BJ (cell line): ENCODE data around the gene VOPP1. TPM values are rescaled to one million over a fixed set of nuclear protein-coding genes. Genes with fewer than 3 reads are reported as not detected.

Source experiments
- CTCF ChIA-PET: fragments of 350-600 bp; formaldehyde crosslinking; extraction: SDS; loops from one replicate; lab custom pipeline; 2021; ENCODE audit warnings: antibody characterized with exemption, inconsistent platforms; lab: Yijun Ruan, JAX
- POLR2A ChIA-PET: fragments of 300-600 bp; sonication (Branson Sonifier 250); formaldehyde crosslinking; extraction: SDS; loops from one replicate; lab custom pipeline; 2021; ENCODE audit warnings: antibody characterized with exemption; lab: Charles Lee
- DNase-seq: peaks from one replicate; pipeline ENCODE4 v3.0.0-alpha.2; 2011; ENCODE audit warnings: low read depth
- H3K27me3 ChIP-seq: 2 replicates; pipeline ENCODE4 v1.6.0; 2011; ENCODE audit warnings: low read length; ENCODE audit not compliant: control insufficient read depth, insufficient read depth
- H3K36me3 ChIP-seq: 2 replicates; pipeline ENCODE4 v1.5.1; 2011; ENCODE audit warnings: low read length; ENCODE audit not compliant: control insufficient read depth, insufficient read depth
- H3K4me3 ChIP-seq: 2 replicates; pipeline ENCODE4 v1.5.1; 2011; ENCODE audit warnings: low read depth, mild to moderate bottlenecking, control low read depth, low read length
- polyA plus RNA-seq: library from polyadenylated mRNA; depleted of rRNA; stranded (reverse); fragments of >200 nt; gene quantifications from 2 replicates; pipeline ENCODE4 v1.2.3, GENCODE V29; 2011
- TF ChIP-seq, protein P1 (sequence below): IDR thresholded peaks from 2 replicates; pipeline ENCODE4 v1.5.1; 2011; ENCODE audit warnings: low read depth, mild to moderate bottlenecking, control low read depth, inconsistent platforms, low read length, moderate library complexity; ENCODE audit not compliant: insufficient read depth

The VOPP1 gene
- polyA plus RNA-seq, 1 experiment: 83.7 TPM

DNA sequence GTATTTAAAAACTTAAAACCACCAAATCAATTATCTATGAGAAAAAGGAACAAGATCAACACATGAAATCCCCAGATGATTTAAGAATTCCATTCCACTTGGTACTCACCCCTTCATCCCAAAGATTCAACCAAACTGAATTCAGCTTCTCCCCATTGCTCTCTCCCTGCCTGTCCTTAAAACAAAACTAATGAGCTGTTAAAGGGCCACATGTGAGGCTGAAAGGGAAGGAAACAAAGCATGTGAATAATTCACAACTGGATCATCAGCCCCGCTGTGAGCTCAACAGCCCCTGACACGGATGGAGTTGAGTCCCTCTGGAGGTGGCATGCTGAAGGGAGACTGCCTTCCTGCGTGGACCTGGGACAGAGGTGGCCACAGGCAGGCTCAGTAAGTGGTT lies 32.9 kb downstream of the VOPP1 start:
- ChIA-PET CTCF (interaction anchor here (0.7 to 1.3 kb wide), 2 partner anchors 59 to 409 kb away, joined by 3 to 4 read pairs; no protein-coding TSS in a partner anchor), POLR2A (no interaction called here)
- peaks cover 2% of the 10 kb centered on the region; the same call in 1 of the 2 replicates for H3K36me3 ChIP-seq
- no peak for DNase-seq
- no peak overlapping the region for H3K4me3 ChIP-seq
- no peaks in the 10 kb centered on the region for H3K27me3 ChIP-seq
- TF ChIP-seq, protein P1, sequence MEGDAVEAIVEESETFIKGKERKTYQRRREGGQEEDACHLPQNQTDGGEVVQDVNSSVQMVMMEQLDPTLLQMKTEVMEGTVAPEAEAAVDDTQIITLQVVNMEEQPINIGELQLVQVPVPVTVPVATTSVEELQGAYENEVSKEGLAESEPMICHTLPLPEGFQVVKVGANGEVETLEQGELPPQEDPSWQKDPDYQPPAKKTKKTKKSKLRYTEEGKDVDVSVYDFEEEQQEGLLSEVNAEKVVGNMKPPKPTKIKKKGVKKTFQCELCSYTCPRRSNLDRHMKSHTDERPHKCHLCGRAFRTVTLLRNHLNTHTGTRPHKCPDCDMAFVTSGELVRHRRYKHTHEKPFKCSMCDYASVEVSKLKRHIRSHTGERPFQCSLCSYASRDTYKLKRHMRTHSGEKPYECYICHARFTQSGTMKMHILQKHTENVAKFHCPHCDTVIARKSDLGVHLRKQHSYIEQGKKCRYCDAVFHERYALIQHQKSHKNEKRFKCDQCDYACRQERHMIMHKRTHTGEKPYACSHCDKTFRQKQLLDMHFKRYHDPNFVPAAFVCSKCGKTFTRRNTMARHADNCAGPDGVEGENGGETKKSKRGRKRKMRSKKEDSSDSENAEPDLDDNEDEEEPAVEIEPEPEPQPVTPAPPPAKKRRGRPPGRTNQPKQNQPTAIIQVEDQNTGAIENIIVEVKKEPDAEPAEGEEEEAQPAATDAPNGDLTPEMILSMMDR: no peak

DNA sequence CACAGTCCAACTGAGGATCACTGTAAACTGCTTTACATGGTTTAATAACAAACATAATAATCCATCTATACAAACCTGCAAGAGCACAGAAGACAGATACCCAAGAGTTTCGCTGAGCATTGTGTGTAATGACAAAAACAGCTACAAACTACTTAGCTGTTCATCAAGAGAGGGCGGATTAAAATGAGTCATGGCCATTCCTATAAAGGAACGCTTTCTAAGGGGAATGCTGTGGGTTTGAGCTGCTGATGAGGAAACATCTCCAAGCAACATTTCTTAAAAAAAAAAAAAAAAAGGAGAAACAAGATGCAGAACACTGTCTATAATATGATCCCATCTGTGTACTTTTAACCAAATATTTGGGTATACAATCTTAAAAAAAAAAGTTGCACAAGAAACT lies 33.8 kb downstream of the VOPP1 start:
- peak; percentile 83 for DNase-seq
- CTCF ChIA-PET: interaction anchor here (1.3 to 1.9 kb wide), 2 partner anchors 9 to 60 kb away, joined by 3 to 5 read pairs; no protein-coding TSS in a partner anchor
- TF ChIP-seq, protein P1: no peak
- peaks cover 2% of the 10 kb centered on the region; the same call in 1 of the 2 replicates for H3K36me3 ChIP-seq
- no peak overlapping the region for H3K4me3 ChIP-seq
- no peaks in the 10 kb centered on the region for H3K27me3 ChIP-seq
- POLR2A ChIA-PET: interaction anchor here (0.6 to 0.7 kb wide), 2 partner anchors 35 to 155 kb away, joined by 8 to 9 read pairs; no protein-coding TSS in a partner anchor

DNA sequence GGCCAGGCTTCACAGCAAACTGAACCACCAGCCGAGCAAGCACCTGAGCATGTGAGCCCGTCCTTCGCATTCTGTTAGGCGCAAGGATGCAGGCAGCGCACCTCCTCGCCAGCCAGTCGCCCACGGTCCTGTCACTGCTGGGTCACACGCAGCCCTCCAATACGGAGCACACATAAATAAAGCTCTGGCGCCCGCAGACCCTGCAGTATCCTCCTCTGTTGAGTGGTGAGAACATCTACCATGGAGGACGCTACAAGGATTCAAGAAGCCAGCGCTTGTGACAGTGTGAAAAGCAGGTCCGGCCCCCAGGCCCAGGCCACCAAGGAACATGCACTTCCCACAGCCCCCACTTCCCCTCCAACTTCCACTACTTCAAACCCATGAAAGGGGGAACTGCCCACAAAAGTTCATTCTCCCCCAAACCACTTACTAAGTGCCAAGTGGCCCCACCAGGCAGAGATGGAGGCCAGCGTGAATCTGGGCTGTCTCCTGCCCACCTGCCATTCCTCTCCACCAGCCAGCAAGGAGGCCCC lies 34.8 kb downstream of the VOPP1 start:
- TF ChIP-seq, protein P1: no peak
- no peak for DNase-seq
- peaks cover 2% of the 10 kb centered on the region; the same call in 1 of the 2 replicates for H3K36me3 ChIP-seq
- H3K4me3 ChIP-seq: no peak overlapping the region
- H3K27me3 ChIP-seq: no peaks in the 10 kb centered on the region
- ChIA-PET POLR2A (interaction anchor here (0.6 kb wide), 1 partner anchor 228 kb away, joined by 3 read pairs; no protein-coding TSS in a partner anchor), CTCF (interaction anchor here (1.9 kb wide), 1 partner anchor 10 kb away, joined by 5 read pairs; no protein-coding TSS in a partner anchor)

DNA sequence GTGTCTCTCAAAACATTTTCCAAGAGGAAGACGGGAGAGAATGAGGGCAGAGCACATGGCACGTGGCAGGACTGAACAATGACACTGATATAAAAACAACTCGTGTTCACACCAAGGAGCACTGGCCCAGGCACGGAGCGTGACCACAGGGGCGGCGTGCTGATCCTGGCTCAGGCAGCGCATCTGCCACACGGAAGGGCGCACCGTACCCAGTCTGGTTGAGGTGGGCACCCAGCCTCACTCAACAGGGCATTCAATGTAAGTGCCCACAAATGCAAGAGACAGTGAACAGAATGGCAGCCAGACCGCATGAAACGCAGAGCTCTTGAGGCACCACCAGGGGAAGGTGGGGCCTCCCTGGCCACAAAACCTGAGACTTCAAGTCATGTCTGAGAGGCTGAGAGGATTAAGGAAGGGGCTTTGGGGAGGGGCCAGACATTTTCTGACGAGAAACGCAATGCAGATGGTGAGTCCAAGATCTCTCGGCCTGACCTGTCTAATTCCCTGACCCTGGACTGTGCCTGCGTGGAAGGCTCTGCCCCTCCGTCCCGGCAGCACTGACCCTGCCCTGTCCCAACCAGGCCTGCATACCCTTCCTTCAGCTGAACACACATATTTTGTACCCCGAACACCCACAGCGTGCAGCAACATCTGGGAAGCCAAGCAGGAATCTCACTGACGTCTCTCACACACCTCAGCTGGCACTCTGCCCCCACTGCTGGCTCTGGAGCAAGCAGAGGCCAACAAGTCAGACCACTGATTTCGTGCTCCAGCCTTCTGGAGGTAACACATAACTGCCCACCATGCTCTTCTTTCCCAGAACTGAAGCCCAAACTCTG lies 35.5 kb downstream of the VOPP1 start:
- no peak for DNase-seq
- CTCF ChIA-PET: interaction anchor here (1.9 kb wide), 1 partner anchor 10 kb away, joined by 5 read pairs; no protein-coding TSS in a partner anchor

More for the DNA sequence above, 35.5 kb downstream of the VOPP1 start:
- TF ChIP-seq, protein P1: no peak
- Histone ChIP-seq H3K36me3 (peaks cover 2% of the 10 kb centered on the region; the same call in 1 of the 2 replicates), H3K4me3 (no peak overlapping the region), H3K27me3 (no peaks in the 10 kb centered on the region)
- POLR2A ChIA-PET: no interaction called here
